ENCODE data around the gene OR51A7.
"Not testable (repeated sequence)": the region's sequence is repeated elsewhere in the genome, so short reads cannot be mapped to it uniquely, and the experiment has no call there.

Gene OR51A7

GRCh38 chr11:4932751-4933150 is 29.2 kb downstream of the OR51A7 start:
- DNase-seq (ENCODE audit: low read depth, low spot score) = no peak
- H3K4me3 ChIP-seq (ENCODE audit: low read length) = no peak overlapping the region

GRCh38 chr11:4936745-4937144 is 33.2 kb downstream of the OR51A7 start:
- H3K4me3 ChIP-seq (ENCODE audit: low read length) = no peak overlapping the region
- no peak for DNase-seq (ENCODE audit: low read depth, low spot score)

- no peak within 1 kb of the TSS for H3K4me3 ChIP-seq (ENCODE audit: low read length)
- no peak for DNase-seq (ENCODE audit: low read depth, low spot score)
Observed at GRCh38 chr11:4947505-4947904, 43.9 kb downstream of the OR51A7 start, which contains the start of gene OR51A4. OR51A4 (minus strand) TSS chr11:4947605; CDS start chr11:4947100, 505 bp downstream.

- DNase-seq (ENCODE audit: low read depth, low spot score); H3K4me3 ChIP-seq (ENCODE audit: low read length): not testable (repeated sequence)
Observed at GRCh38 chr11:4955613-4956012, 52.0 kb downstream of the OR51A7 start, which contains the start of gene OR51A2. OR51A2 (minus strand) TSS chr11:4955713; CDS start chr11:4955713, 0 bp downstream.

GRCh38 chr11:4957396-4957795 is 53.8 kb downstream of the OR51A7 start:
- H3K4me3 ChIP-seq (ENCODE audit: low read length) = no peak overlapping the region
- DNase-seq (ENCODE audit: low read depth, low spot score) = no peak
